Activated B cell treated with CpG ODN at 0.5 μM for 24 hours (primary cell): ENCODE measurements around the gene SPRYD7. TPM values are rescaled to one million over a fixed set of nuclear protein-coding genes. Genes with fewer than 3 reads are reported as not detected.

Experiments used
- ATAC-seq: fragments of 200-7000 bp; cut with Tn5 transposase; one replicate; pipeline ENCODE4 v1.10.0; 2021; ENCODE audit warnings: low read depth, mild to moderate bottlenecking, moderate library complexity
- CTCF ChIA-PET: fragments of 350-600 bp; sonication (Branson Sonifier 250); formaldehyde crosslinking; loops from one replicate; lab custom pipeline; 2021; ENCODE audit warnings: antibody characterized with exemption; lab: Charles Lee
- POLR2A ChIA-PET: fragments of 350-600 bp; sonication (Branson Sonifier 250); formaldehyde crosslinking; loops from one replicate; lab custom pipeline; 2021; ENCODE audit warnings: antibody characterized with exemption; lab: Charles Lee
- DNase-seq: peaks from one replicate; pipeline ENCODE4 v3.0.0; 2022
- H3K27ac Mint-ChIP-seq: one replicate; pipeline ENCODE4 v1.8.0; 2020; ENCODE audit warnings: mixed read lengths
- H3K27me3 Mint-ChIP-seq: one replicate; pipeline ENCODE4 v1.8.0; 2021; ENCODE audit warnings: mixed read lengths
- H3K36me3 Mint-ChIP-seq: one replicate; pipeline ENCODE4 v1.8.0; 2021; ENCODE audit warnings: low read depth, mixed read lengths
- H3K4me1 Mint-ChIP-seq: one replicate; pipeline ENCODE4 v1.8.0; 2021; ENCODE audit warnings: mixed read lengths
- H3K4me3 Mint-ChIP-seq: one replicate; pipeline ENCODE4 v1.8.0; 2020; ENCODE audit warnings: mild to moderate bottlenecking, mixed read lengths
- H3K9me3 Mint-ChIP-seq: one replicate; pipeline ENCODE4 v1.8.0; 2020; ENCODE audit warnings: mixed read lengths
- CTCF ChIP-seq: fragments of 200-600 bp; IDR thresholded peaks from one replicate; pipeline ENCODE4 v1.8.0; 2022; ENCODE audit warnings: antibody characterized with exemption, mild to moderate bottlenecking
- intact Hi-C: fragments of 100-400 bp; cut with micrococcal nuclease; formaldehyde crosslinking; loops from one replicate; pipeline ENCODE4 v1.15.1; 2024
- total RNA-seq: library from RNA; stranded (reverse); gene quantifications from 2 replicates; pipeline ENCODE4 v1.2.3, GENCODE V29; 2022

The SPRYD7 gene
- total RNA-seq, 1 donor from 2014 or later: 3.7 TPM

GRCh38 chr13:49904729-49905456 is 31.2 kb downstream of the SPRYD7 start:
- no peaks in the 10 kb centered on the region for H3K36me3 Mint-ChIP-seq
- no peak overlapping the region for H3K4me3 Mint-ChIP-seq
- TF ChIP-seq CTCF: no peak
- POLR2A ChIA-PET: no interaction called here
- no peak for DNase-seq
- intact Hi-C loops: no loop called here
- H3K4me1 Mint-ChIP-seq: no peaks in the 10 kb centered on the region
- no peaks in the 10 kb centered on the region for H3K9me3 Mint-ChIP-seq
- CTCF ChIA-PET: no interaction called here
- ATAC-seq: no peak
- no peaks in the 10 kb centered on the region for H3K27me3 Mint-ChIP-seq
- H3K27ac Mint-ChIP-seq: no peak overlapping the region

- POLR2A ChIA-PET: no interaction called here
- no peaks in the 10 kb centered on the region for H3K36me3 Mint-ChIP-seq
- CTCF ChIA-PET: no interaction called here
- no peak for ATAC-seq
- peaks cover 2% of the 10 kb centered on the region for H3K27me3 Mint-ChIP-seq
- H3K4me3 Mint-ChIP-seq: no peak overlapping the region
- H3K27ac Mint-ChIP-seq: no peak overlapping the region
- intact Hi-C loops: no loop called here
- no peak for DNase-seq
- no peaks in the 10 kb centered on the region for H3K4me1 Mint-ChIP-seq
- no peak for TF ChIP-seq CTCF
- no peaks in the 10 kb centered on the region for H3K9me3 Mint-ChIP-seq
These were observed 37.3 kb downstream of the SPRYD7 start for GRCh38 chr13:49898792-49899191.

- Mint-ChIP-seq H3K4me3 (no peak overlapping the region), H3K27ac (no peak overlapping the region), H3K27me3 (peaks cover 2% of the 10 kb centered on the region), H3K9me3 (no peaks in the 10 kb centered on the region), H3K36me3 (no peaks in the 10 kb centered on the region), H3K4me1 (no peaks in the 10 kb centered on the region)
- POLR2A ChIA-PET: no interaction called here
- intact Hi-C loops: no loop called here
- CTCF ChIA-PET: no interaction called here
- no peak for TF ChIP-seq CTCF
- DNase-seq (no peak), ATAC-seq (no peak)
These were observed 38.4 kb downstream of the SPRYD7 start for GRCh38 chr13:49897713-49898112.

GRCh38 chr13:49895826-49896225 is 40.3 kb downstream of the SPRYD7 start:
- Mint-ChIP-seq H3K27ac (no peak overlapping the region), H3K9me3 (no peaks in the 10 kb centered on the region), H3K4me1 (no peaks in the 10 kb centered on the region), H3K27me3 (peaks cover 3% of the 10 kb centered on the region), H3K4me3 (no peak overlapping the region), H3K36me3 (no peaks in the 10 kb centered on the region)
- POLR2A ChIA-PET: no interaction called here
- no peak for TF ChIP-seq CTCF
- no peak for ATAC-seq
- CTCF ChIA-PET: no interaction called here
- intact Hi-C loops: no loop called here
- no peak for DNase-seq

GRCh38 chr13:49893591-49893990 is 42.5 kb downstream of the SPRYD7 start:
- Mint-ChIP-seq H3K27ac (no peak overlapping the region), H3K9me3 (peaks cover 2% of the 10 kb centered on the region), H3K27me3 (peaks cover 3% of the 10 kb centered on the region), H3K36me3 (no peaks in the 10 kb centered on the region), H3K4me1 (no peaks in the 10 kb centered on the region), H3K4me3 (no peak overlapping the region)
- TF ChIP-seq CTCF: no peak
- DNase-seq (no peak), ATAC-seq (no peak)
- POLR2A ChIA-PET: no interaction called here
- intact Hi-C loops: no loop called here
- CTCF ChIA-PET: no interaction called here
